HG03280 (cell line): ENCODE data around the gene C11orf65.
A peak's percentile ranks its signal among the peaks of the same experiment; 100 is the strongest.

Source experiments
- ATAC-seq: cut with Tn5 transposase; IDR thresholded peaks from one replicate; pipeline ENCODE4 v1.9.1; 2021; ENCODE audit warnings: mild to moderate bottlenecking, moderate library complexity; ENCODE audit not compliant: unreplicated experiment

Gene C11orf65

GRCh38 chr11:108467091-108467823 lies at the start of gene C11orf65:
Gene C11orf65, minus strand, starts transcription at chr11:108467529. Its CDS starts 5,970 bp downstream, at chr11:108461559.
- peak; percentile 99 for ATAC-seq

- ATAC-seq, result no peak
Measured at GRCh38 chr11:108516125-108516524, 48.8 kb upstream of the C11orf65 start.

- no peak for ATAC-seq
Measured at GRCh38 chr11:108512708-108513107, 45.4 kb upstream of the C11orf65 start.

GRCh38 chr11:108511851-108512474 lies 44.6 kb upstream of the C11orf65 start:
- ATAC-seq, result no peak

GRCh38 chr11:108508653-108509593 lies 41.6 kb upstream of the C11orf65 start:
- no peak for ATAC-seq

GRCh38 chr11:108501396-108501795 lies 34.1 kb upstream of the C11orf65 start:
- no peak for ATAC-seq

GRCh38 chr11:108500721-108501120 lies 33.4 kb upstream of the C11orf65 start:
- no peak for ATAC-seq

- no peak for ATAC-seq
Measured at GRCh38 chr11:108500169-108500568, 32.8 kb upstream of the C11orf65 start.

GRCh38 chr11:108498816-108499408 lies 31.6 kb upstream of the C11orf65 start:
- ATAC-seq, result no peak

GRCh38 chr11:108498046-108498815 lies 30.9 kb upstream of the C11orf65 start, which contains the start of gene POGLUT3:
Gene POGLUT3, minus strand, starts transcription at chr11:108498384. Its CDS starts 18 bp downstream, at chr11:108498366.
- ATAC-seq, result peak; percentile 55

GRCh38 chr11:108497317-108498045 lies 30.2 kb upstream of the C11orf65 start:
- ATAC-seq, result peak; percentile 56

GRCh38 chr11:108496643-108497256 lies 29.4 kb upstream of the C11orf65 start:
- ATAC-seq, result no peak

- ATAC-seq, result no peak
Measured at GRCh38 chr11:108495326-108495725, 28.0 kb upstream of the C11orf65 start.

- no peak for ATAC-seq
Measured at GRCh38 chr11:108494182-108494581, 26.9 kb upstream of the C11orf65 start.

GRCh38 chr11:108491936-108492335 lies 24.6 kb upstream of the C11orf65 start:
- no peak for ATAC-seq

GRCh38 chr11:108486828-108487227 lies 19.5 kb upstream of the C11orf65 start:
- no peak for ATAC-seq

GRCh38 chr11:108486331-108486730 lies 19.0 kb upstream of the C11orf65 start:
- ATAC-seq, result no peak

- no peak for ATAC-seq
Measured at GRCh38 chr11:108483163-108483562, 15.8 kb upstream of the C11orf65 start.
